Measurements from ENCODE around the gene OR5M11. TPM values are rescaled to one million over a fixed set of nuclear protein-coding genes. Genes with fewer than 3 reads are reported as not detected.
"Not testable (repeated sequence)": the region's sequence is repeated elsewhere in the genome, so short reads cannot be mapped to it uniquely, and the experiment has no call there.

OR5M11 gene
- not detected for polyA plus RNA-seq
- long read RNA-seq, donor 1: 0 reads
- long read RNA-seq, donor 2: 0 reads
- long read RNA-seq, donor 3: 0 reads
- long read RNA-seq, donor 4: 0 reads
- long read RNA-seq, donor 5: 0 reads
- long read RNA-seq, donor 6: 0 reads
- long read RNA-seq, donor 7: 0 reads
- long read RNA-seq, donor 8: 0 reads
- long read RNA-seq, donor 9: 0 reads
- long read RNA-seq, donor 10: 0 reads

- WGBS, 3 donors: 82 to 86% (median 83%) methylated on average over 2 of the region's 2 CpGs
- H3K36me3 ChIP-seq (ENCODE audit: control insufficient read depth in 3 of 3, insufficient read depth in 2 of 3, low read depth in 1 of 3, low read length in 3 of 3): no peaks in the 10 kb centered on the region
- FAIRE-seq (no peak), DNase-seq (no peak)
- H3K9me3 ChIP-seq (ENCODE audit: control insufficient read depth in 2 of 2, insufficient read depth in 1 of 2, low read depth in 1 of 2, low read length in 1 of 2): peaks cover 0 to 10% of the 10 kb centered on the region in 2 donors
- no peaks in the 10 kb centered on the region for H3K4me1 ChIP-seq (ENCODE audit: control insufficient read depth in 3 of 3, insufficient read depth in 2 of 3, low read depth in 1 of 3, low read length in 2 of 3)
- H3K4me3 ChIP-seq (ENCODE audit: low read depth in 1 of 3, low read length in 3 of 3): no peak within 1 kb of the TSS
- H3K27ac ChIP-seq (ENCODE audit: low read depth in 1 of 3, low read length in 2 of 3): no peak within 1 kb of the TSS
- no peaks in the 10 kb centered on the region for H3K27me3 ChIP-seq (ENCODE audit: control insufficient read depth in 3 of 3, insufficient read depth in 3 of 3, low read length in 3 of 3)
Measured at GRCh38 chr11:56543157-56543556, at the start of gene OR5M11. OR5M11 (minus strand) TSS chr11:56543257; CDS start chr11:56543257, 0 bp downstream.

- 92 to 93% (median 92%) methylated on average over 17 to 20 of the region's 20 CpGs for WGBS, 3 donors
Measured at GRCh38 chr11:56592088-56592717, 49.1 kb upstream of the OR5M11 start.

DNA sequence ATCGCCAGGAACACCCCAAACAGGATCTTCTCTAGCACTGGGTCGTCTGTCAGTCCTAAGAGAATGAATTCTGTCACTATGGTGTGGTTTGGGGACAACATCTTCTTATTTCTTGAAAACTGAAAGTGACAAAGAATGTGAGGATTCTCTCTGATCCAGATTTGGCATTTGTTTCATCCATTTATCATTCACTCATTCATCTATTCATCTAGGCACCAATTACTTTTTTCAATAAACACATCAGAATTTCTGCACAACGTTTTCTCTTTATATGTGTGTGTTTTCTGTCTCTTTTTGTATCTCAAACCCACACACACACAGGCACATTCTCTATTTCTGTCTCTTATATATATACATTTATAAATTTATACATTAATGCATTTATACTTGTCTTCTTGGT lies 34.6 kb upstream of the OR5M11 start, which contains the start of gene OR5M10:
TSS of gene OR5M10 (minus strand) at position 101 of the 400 bp plus-strand sequence. CDS start at position 101, 0 bp downstream.
- H3K27me3 ChIP-seq (ENCODE audit: control insufficient read depth in 3 of 3, insufficient read depth in 3 of 3, low read length in 3 of 3): no peaks in the 10 kb centered on the region
- H3K27ac ChIP-seq (ENCODE audit: low read depth in 1 of 3, low read length in 2 of 3): no peak within 1 kb of the TSS
- no peaks in the 10 kb centered on the region for H3K9me3 ChIP-seq (ENCODE audit: control insufficient read depth in 2 of 2, insufficient read depth in 1 of 2, low read depth in 1 of 2, low read length in 1 of 2)
- H3K36me3 ChIP-seq (ENCODE audit: control insufficient read depth in 3 of 3, insufficient read depth in 2 of 3, low read depth in 1 of 3, low read length in 3 of 3): no peaks in the 10 kb centered on the region
- H3K4me3 ChIP-seq (ENCODE audit: low read depth in 1 of 3, low read length in 3 of 3): no peak within 1 kb of the TSS
- WGBS, 3 donors: 22 to 52% (median 40%) methylated on average over 3 of the region's 3 CpGs
- no peaks in the 10 kb centered on the region for H3K4me1 ChIP-seq (ENCODE audit: control insufficient read depth in 3 of 3, insufficient read depth in 2 of 3, low read depth in 1 of 3, low read length in 2 of 3)
- no peak for DNase-seq
- FAIRE-seq: no peak

More at GRCh38 chr11:56592088-56592717, 49.1 kb upstream of the OR5M11 start:
- not testable (repeated sequence) for H3K27ac ChIP-seq (ENCODE audit: low read depth in 1 of 3, low read length in 2 of 3); H3K9me3 ChIP-seq (ENCODE audit: control insufficient read depth in 2 of 2, insufficient read depth in 1 of 2, low read depth in 1 of 2, low read length in 1 of 2); DNase-seq; H3K4me3 ChIP-seq (ENCODE audit: low read depth in 1 of 3, low read length in 3 of 3); H3K4me1 ChIP-seq (ENCODE audit: control insufficient read depth in 3 of 3, insufficient read depth in 2 of 3, low read depth in 1 of 3, low read length in 2 of 3); H3K36me3 ChIP-seq (ENCODE audit: control insufficient read depth in 3 of 3, insufficient read depth in 2 of 3, low read depth in 1 of 3, low read length in 3 of 3); H3K27me3 ChIP-seq (ENCODE audit: control insufficient read depth in 3 of 3, insufficient read depth in 3 of 3, low read length in 3 of 3); FAIRE-seq

- no peaks in the 10 kb centered on the region for H3K27me3 ChIP-seq (ENCODE audit: control insufficient read depth in 3 of 3, insufficient read depth in 3 of 3, low read length in 3 of 3)
- WGBS, 3 donors: 38 to 58% (median 46%) methylated on average over 6 of the region's 6 CpGs
- no peak overlapping the region for H3K27ac ChIP-seq (ENCODE audit: low read depth in 1 of 3, low read length in 2 of 3)
- DNase-seq (peak in 1 of 2 donors; percentile 62), FAIRE-seq (no peak)
- H3K36me3 ChIP-seq (ENCODE audit: control insufficient read depth in 3 of 3, insufficient read depth in 2 of 3, low read depth in 1 of 3, low read length in 3 of 3): no peaks in the 10 kb centered on the region
- no peak overlapping the region for H3K4me3 ChIP-seq (ENCODE audit: low read depth in 1 of 3, low read length in 3 of 3)
- H3K9me3 ChIP-seq (ENCODE audit: control insufficient read depth in 2 of 2, insufficient read depth in 1 of 2, low read depth in 1 of 2, low read length in 1 of 2): peaks cover 2 to 3% of the 10 kb centered on the region in 2 donors
- no peaks in the 10 kb centered on the region for H3K4me1 ChIP-seq (ENCODE audit: control insufficient read depth in 3 of 3, insufficient read depth in 2 of 3, low read depth in 1 of 3, low read length in 2 of 3)
Measured at GRCh38 chr11:56558574-56558973, 15.5 kb upstream of the OR5M11 start.

DNA sequence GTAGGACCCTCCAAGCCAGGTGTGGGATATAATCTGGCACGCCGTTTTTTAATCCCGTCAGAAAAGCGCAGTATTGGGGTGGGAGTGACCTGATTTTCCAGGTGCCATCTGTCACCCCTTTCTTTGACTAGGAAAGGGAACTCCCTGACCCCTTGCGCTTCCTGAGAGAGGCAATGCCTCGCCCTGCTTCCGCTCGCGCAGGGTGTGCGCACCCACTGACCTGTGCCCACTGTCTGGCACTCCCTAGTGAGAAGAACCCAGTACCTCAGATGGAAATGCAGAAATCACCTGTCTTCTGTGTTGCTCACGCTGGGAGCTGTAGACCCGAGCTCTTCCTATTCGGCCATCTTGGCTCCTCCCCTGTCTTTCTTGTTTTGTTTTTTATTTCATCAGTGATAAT lies 11.6 kb upstream of the OR5M11 start:
- H3K27ac ChIP-seq (ENCODE audit: low read depth in 1 of 3, low read length in 2 of 3); H3K27me3 ChIP-seq (ENCODE audit: control insufficient read depth in 3 of 3, insufficient read depth in 3 of 3, low read length in 3 of 3); H3K4me1 ChIP-seq (ENCODE audit: control insufficient read depth in 3 of 3, insufficient read depth in 2 of 3, low read depth in 1 of 3, low read length in 2 of 3); DNase-seq; H3K4me3 ChIP-seq (ENCODE audit: low read depth in 1 of 3, low read length in 3 of 3); H3K9me3 ChIP-seq (ENCODE audit: control insufficient read depth in 2 of 2, insufficient read depth in 1 of 2, low read depth in 1 of 2, low read length in 1 of 2); FAIRE-seq; H3K36me3 ChIP-seq (ENCODE audit: control insufficient read depth in 3 of 3, insufficient read depth in 2 of 3, low read depth in 1 of 3, low read length in 3 of 3): not testable (repeated sequence)
- WGBS, 3 donors: 78 to 83% (median 82%) methylated on average over 13 of the region's 13 CpGs

DNA sequence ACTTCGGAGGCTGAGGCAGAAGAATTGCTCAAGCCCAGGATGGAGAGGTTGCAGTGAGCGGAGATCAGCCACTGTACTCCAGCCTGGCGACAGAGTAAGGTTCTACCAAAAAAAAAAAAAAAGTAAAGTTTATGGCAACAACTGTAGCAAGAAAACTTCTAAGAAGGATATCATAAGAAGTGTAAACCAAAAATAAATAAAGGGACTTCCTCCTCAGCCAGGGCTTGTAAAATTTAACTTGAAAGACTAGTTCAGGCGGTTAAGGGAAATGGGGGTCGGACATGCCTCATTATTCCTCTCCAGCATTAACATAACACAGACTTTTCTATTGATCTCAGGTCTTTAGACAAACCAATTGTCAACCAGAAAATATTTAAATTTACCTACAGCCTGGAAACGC lies 2.5 kb upstream of the OR5M11 start:
- no peak for FAIRE-seq
- WGBS, 3 donors: 59 to 72% (median 72%) methylated on average over 6 of the region's 6 CpGs

DNA sequence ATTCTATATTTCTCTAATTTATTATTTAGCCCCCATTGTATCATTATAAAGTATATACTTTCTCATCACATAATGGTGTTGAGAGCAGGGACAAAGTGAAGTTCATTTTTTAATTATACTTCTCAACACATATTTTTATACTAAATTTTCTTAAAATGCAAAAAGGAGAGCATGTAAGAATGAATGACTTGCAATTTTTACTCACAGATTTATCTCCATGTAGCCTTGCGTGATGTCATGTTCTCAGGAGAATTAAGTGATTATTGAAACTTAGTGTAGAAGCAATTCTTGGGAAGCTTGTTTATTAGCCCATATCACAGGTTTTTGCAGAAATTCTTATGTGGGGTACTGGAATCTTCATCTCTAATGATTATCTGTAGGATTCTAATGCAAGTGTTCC lies 682 bp upstream of the OR5M11 start:
- Histone ChIP-seq H3K27me3 (ENCODE audit: control insufficient read depth in 3 of 3, insufficient read depth in 3 of 3, low read length in 3 of 3) (no peaks in the 10 kb centered on the region), H3K4me3 (ENCODE audit: low read depth in 1 of 3, low read length in 3 of 3) (no peak overlapping the region), H3K9me3 (ENCODE audit: control insufficient read depth in 2 of 2, insufficient read depth in 1 of 2, low read depth in 1 of 2, low read length in 1 of 2) (peaks cover 0 to 10% of the 10 kb centered on the region in 2 donors), H3K27ac (ENCODE audit: low read depth in 1 of 3, low read length in 2 of 3) (no peak overlapping the region), H3K4me1 (ENCODE audit: control insufficient read depth in 3 of 3, insufficient read depth in 2 of 3, low read depth in 1 of 3, low read length in 2 of 3) (no peaks in the 10 kb centered on the region), H3K36me3 (ENCODE audit: control insufficient read depth in 3 of 3, insufficient read depth in 2 of 3, low read depth in 1 of 3, low read length in 3 of 3) (no peaks in the 10 kb centered on the region)
- DNase-seq (no peak), FAIRE-seq (no peak)
- WGBS, 3 donors: 88 to 97% (median 91%) methylated on average over 1 of the region's 1 CpG

More for the DNA sequence above, 2.5 kb upstream of the OR5M11 start:
- H3K9me3 ChIP-seq (ENCODE audit: control insufficient read depth in 2 of 2, insufficient read depth in 1 of 2, low read depth in 1 of 2, low read length in 1 of 2): peaks cover 0 to 10% of the 10 kb centered on the region in 2 donors
- H3K4me3 ChIP-seq (ENCODE audit: low read depth in 1 of 3, low read length in 3 of 3): no peak overlapping the region
- no peak overlapping the region for H3K27ac ChIP-seq (ENCODE audit: low read depth in 1 of 3, low read length in 2 of 3)
- H3K36me3 ChIP-seq (ENCODE audit: control insufficient read depth in 3 of 3, insufficient read depth in 2 of 3, low read depth in 1 of 3, low read length in 3 of 3): no peaks in the 10 kb centered on the region
- no peaks in the 10 kb centered on the region for H3K4me1 ChIP-seq (ENCODE audit: control insufficient read depth in 3 of 3, insufficient read depth in 2 of 3, low read depth in 1 of 3, low read length in 2 of 3)
- H3K27me3 ChIP-seq (ENCODE audit: control insufficient read depth in 3 of 3, insufficient read depth in 3 of 3, low read length in 3 of 3): no peaks in the 10 kb centered on the region
- no peak for DNase-seq

GRCh38 chr11:56533054-56533740 lies 9.9 kb downstream of the OR5M11 start:
- peak in 1 of 2 donors; percentile 54 for DNase-seq
- Histone ChIP-seq H3K27me3 (ENCODE audit: control insufficient read depth in 3 of 3, insufficient read depth in 3 of 3, low read length in 3 of 3) (no peaks in the 10 kb centered on the region), H3K9me3 (ENCODE audit: control insufficient read depth in 2 of 2, insufficient read depth in 1 of 2, low read depth in 1 of 2, low read length in 1 of 2) (peaks cover 0 to 2% of the 10 kb centered on the region in 2 donors), H3K27ac (ENCODE audit: low read depth in 1 of 3, low read length in 2 of 3) (no peak overlapping the region), H3K4me1 (ENCODE audit: control insufficient read depth in 3 of 3, insufficient read depth in 2 of 3, low read depth in 1 of 3, low read length in 2 of 3) (peaks cover 0 to 6% (median 0%) of the 10 kb centered on the region in 3 donors), H3K4me3 (ENCODE audit: low read depth in 1 of 3, low read length in 3 of 3) (no peak overlapping the region), H3K36me3 (ENCODE audit: control insufficient read depth in 3 of 3, insufficient read depth in 2 of 3, low read depth in 1 of 3, low read length in 3 of 3) (no peaks in the 10 kb centered on the region)
- FAIRE-seq: no peak
- WGBS, 3 donors: 22 to 52% (median 36%) methylated on average over 3 of the region's 3 CpGs
